GM19452 (cell line): Measurements from ENCODE around the gene TMEM139.
"Not testable (repeated sequence)": the region's sequence is repeated elsewhere in the genome, so short reads cannot be mapped to it uniquely, and the experiment has no call there.

Experiments
- ATAC-seq: cut with Tn5 transposase; IDR thresholded peaks from one replicate; pipeline ENCODE4 v1.9.1; 2021; ENCODE audit not compliant: unreplicated experiment

Gene TMEM139

GRCh38 chr7:143258831-143259230 lies 25.9 kb upstream of the TMEM139 start:
- ATAC-seq = no peak

GRCh38 chr7:143259765-143260164 lies 25.0 kb upstream of the TMEM139 start:
- no peak for ATAC-seq

GRCh38 chr7:143261901-143262300 lies 22.9 kb upstream of the TMEM139 start:
- no peak for ATAC-seq

DNA sequence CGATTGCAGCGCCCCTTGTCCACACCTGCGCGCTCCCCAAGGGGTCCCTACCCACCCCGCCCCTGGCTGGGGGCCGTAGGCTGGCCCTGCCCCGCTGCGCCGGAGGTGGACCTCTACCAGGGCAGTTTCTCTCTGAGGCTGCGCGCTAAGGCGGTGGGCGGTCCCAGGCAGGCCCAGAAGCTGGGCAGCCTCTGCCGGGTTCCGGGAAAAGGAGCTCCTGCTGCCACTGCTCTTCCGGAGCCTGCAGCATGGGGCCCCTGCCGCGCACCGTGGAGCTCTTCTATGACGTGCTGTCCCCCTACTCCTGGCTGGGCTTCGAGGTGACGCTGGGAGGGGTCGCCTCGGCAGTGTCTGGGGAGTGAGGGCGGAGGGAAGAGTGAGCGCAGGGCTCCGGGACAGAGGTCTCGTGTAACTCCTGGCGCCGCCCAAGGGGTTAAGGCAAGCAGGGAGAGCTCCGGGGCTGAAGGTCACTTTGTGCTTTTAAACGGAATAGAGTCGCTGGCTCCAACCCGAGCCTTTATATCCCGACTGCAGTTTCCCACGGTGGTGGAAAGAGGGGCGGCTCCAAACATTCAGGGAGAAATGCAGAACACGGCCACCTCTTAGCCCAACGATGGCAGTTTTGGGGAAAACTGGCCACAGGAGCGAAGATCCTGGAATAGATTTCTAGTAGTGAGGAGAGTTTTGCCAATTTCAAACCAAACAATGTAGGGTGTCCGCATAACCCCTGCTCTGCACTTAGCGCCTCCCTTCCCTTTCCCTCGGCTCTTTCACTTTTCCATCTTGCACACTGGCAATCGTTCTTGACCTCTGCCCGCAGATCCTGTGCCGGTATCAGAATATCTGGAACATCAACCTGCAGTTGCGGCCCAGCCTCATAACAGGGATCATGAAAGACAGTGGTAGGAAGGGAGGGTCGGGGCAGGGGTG lies 21.2 kb upstream of the TMEM139 start, which contains the start of gene GSTK1:
Gene GSTK1, plus strand, starts transcription at position 176 of the 930 bp plus-strand sequence. Its CDS starts 73 bp downstream, at position 249.
- ATAC-seq = peak; percentile 96

GRCh38 chr7:143264196-143264568 lies 20.6 kb upstream of the TMEM139 start:
- not testable (repeated sequence) for ATAC-seq

GRCh38 chr7:143265017-143265693 lies 19.6 kb upstream of the TMEM139 start:
- no peak for ATAC-seq

DNA sequence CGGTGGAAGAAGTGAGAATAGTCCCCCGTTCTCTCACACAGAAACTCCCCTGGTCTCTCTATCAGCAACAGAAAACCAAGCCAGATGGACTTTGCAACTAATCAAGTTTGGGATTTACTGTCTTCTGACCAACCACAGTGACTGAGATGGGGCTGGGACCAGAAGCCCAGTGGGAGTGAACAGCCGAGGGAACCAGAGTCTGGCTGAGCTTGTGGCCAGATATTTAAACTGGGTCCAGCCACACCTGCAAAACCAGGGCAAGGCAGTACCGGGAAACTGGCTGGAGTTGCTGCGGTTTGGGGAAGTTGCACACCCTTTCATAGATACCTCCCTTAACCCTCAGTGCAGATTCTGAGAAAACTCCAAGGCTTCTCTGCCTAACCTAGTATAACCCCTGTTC lies 15.5 kb upstream of the TMEM139 start:
- ATAC-seq = no peak

- ATAC-seq = no peak
Measured at GRCh38 chr7:143271240-143271639, 13.5 kb upstream of the TMEM139 start.

- ATAC-seq = no peak
Measured at GRCh38 chr7:143272871-143273270, 11.9 kb upstream of the TMEM139 start.

GRCh38 chr7:143279186-143280098 lies 5.3 kb upstream of the TMEM139 start:
- ATAC-seq = no peak

GRCh38 chr7:143280160-143280559 lies 4.6 kb upstream of the TMEM139 start:
- no peak for ATAC-seq

DNA sequence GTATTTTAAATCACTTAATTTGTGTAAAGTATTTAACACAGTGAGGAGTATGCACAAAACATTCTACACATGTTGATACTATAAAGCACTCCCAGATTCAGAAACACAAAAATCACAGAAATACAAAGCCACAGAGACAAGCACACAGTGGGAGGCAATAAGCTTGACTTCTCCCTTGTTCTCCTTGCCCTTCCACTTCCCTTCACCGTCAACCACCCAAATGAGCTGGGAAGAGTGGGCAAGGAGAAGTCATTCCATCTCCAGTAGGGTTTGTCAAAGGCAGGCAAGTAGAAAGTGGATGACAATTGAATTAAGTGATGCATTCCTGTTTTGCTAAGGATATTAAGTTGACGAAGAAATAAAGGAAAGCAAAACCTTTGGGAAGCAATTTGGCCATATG lies 4.2 kb upstream of the TMEM139 start:
- ATAC-seq = no peak

DNA sequence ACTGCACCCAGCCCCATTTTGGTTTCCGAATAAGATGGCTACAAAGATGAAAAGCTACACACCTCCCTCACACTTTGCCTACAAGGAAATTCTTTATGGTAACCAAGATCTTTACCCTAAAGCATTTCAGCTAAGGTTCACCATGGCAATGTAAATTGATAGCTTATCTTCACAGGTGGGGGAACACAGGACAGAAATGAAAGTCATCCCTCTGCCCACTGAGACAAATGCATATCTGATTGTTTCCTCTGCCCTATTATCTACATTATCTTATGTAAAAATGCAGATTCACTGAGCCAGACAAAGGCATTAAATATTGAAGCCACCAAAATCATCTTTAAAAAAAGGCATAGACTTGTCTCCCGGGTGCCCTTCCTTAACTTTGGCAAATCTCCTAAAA lies 3.2 kb upstream of the TMEM139 start:
- no peak for ATAC-seq

GRCh38 chr7:143282124-143282523 lies 2.6 kb upstream of the TMEM139 start:
- ATAC-seq = no peak

GRCh38 chr7:143283381-143283780 lies 1.4 kb upstream of the TMEM139 start:
- no peak for ATAC-seq

DNA sequence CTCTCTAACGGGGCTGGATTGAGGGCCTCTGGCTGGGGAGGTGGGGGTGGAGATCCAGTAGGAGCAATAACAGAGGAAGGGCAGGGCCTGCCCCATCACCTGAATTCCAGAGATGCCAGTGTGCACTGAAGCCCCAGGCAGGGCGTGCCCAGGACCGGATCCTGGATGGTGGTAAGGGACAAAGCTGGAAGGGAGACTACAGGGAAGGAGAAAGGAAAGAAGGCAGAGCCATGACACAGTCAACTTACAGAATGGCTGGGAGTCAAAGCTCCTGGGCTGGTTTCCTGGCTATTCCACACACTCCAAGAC lies 666 bp downstream of the TMEM139 start:
- ATAC-seq = no peak

- ATAC-seq = no peak
Measured at GRCh38 chr7:143285806-143286521, 1.2 kb downstream of the TMEM139 start.

- no peak for ATAC-seq
Measured at GRCh38 chr7:143286522-143286890, 1.7 kb downstream of the TMEM139 start.

DNA sequence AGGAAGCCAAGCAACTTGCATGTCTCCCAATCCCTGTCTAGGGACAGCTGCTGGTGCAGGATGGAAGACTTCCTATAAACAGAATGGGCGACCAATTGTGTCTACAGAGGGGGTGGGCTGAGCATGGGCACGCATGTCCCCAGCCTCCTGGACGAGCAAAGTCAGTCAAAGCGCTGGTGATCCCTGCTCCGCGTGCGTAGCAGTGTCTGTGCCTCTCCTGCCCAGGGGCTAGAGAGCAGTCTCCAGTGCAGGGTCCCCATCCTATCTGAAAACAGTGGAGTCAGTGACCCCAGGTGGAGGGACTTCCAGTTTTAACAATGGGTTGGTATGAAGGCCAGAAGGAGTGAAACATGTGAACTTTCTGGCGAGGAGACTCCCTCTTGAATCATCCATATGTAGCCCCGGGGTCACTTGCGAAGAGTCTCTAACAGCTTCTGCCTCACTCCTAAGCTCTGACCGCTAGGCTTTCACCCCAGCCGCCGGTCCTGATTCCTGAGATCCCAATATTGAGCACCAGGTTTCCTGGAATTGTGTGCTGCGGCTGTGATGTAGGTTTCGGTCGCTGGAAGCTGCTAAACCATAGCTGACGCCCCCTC lies 2.7 kb downstream of the TMEM139 start:
- no peak for ATAC-seq
